Amniotic epithelial cell (primary cell): Measurements from ENCODE around the gene PAMR1.
"Not testable (repeated sequence)": the region's sequence is repeated elsewhere in the genome, so short reads cannot be mapped to it uniquely, and the experiment has no call there.

Experiments
- DNase-seq: peaks from one replicate; pipeline ENCODE4 v3.0.0-alpha.2; 2010; ENCODE audit warnings: low read depth

PAMR1 gene, protein sequence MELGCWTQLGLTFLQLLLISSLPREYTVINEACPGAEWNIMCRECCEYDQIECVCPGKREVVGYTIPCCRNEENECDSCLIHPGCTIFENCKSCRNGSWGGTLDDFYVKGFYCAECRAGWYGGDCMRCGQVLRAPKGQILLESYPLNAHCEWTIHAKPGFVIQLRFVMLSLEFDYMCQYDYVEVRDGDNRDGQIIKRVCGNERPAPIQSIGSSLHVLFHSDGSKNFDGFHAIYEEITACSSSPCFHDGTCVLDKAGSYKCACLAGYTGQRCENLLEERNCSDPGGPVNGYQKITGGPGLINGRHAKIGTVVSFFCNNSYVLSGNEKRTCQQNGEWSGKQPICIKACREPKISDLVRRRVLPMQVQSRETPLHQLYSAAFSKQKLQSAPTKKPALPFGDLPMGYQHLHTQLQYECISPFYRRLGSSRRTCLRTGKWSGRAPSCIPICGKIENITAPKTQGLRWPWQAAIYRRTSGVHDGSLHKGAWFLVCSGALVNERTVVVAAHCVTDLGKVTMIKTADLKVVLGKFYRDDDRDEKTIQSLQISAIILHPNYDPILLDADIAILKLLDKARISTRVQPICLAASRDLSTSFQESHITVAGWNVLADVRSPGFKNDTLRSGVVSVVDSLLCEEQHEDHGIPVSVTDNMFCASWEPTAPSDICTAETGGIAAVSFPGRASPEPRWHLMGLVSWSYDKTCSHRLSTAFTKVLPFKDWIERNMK

DNA sequence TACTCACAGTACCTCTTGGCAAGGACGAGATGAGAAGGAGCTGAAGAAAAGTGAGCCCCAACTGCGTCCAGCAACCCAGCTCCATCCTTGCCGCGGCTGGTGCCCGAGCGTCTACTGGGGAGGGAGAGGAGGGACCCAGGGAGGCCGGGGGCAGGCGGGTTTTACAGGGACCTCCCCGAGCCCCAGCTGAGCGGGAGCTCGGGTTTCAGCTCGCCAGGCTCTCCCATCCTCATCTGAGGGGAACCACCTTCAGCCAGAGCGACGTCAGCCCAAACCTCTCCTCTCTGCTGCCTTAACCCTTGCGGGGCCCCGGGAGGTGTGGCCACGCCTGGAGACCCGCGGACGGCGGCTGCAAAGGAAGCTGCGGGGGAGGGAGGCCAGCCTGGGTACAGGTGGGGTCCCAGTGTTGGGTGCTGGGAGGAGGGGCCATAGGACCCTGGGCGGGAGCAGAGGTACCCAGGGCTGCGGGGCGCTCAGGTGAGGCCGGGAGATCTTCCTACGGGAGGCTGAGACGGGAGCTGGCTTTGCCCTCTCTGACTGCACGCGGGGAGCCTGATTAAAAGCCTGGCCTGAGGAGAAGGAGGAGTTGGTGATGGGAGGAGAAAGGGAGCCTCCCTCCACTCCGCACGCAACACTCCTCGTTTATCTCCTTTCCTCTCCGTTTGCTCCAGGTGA lies at the start of gene PAMR1:
Gene PAMR1 (minus strand): TSS at position 116 of the 675 bp plus-strand sequence. CDS start 31 bp downstream, at position 85.
- peak; percentile 65 for DNase-seq

DNA sequence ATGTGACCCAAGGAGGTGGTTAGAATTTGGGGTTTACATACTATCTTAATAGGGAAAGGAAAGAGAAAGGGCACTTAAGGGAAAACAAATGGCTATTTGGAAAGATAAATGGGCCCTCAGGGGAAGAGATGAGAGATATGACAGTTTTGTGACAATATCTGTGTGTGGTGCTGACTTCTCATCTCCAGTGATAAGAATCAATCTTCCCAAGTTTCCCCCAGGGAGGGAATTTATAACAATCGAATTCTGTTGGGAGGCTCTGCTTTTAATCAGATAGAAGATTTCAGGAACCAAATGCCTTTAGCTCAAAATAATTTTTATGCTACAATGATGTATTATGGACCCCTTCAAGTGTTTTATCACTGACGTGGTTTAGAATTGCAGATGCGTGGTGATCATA lies 46.3 kb upstream of the PAMR1 start:
- no peak for DNase-seq

DNA sequence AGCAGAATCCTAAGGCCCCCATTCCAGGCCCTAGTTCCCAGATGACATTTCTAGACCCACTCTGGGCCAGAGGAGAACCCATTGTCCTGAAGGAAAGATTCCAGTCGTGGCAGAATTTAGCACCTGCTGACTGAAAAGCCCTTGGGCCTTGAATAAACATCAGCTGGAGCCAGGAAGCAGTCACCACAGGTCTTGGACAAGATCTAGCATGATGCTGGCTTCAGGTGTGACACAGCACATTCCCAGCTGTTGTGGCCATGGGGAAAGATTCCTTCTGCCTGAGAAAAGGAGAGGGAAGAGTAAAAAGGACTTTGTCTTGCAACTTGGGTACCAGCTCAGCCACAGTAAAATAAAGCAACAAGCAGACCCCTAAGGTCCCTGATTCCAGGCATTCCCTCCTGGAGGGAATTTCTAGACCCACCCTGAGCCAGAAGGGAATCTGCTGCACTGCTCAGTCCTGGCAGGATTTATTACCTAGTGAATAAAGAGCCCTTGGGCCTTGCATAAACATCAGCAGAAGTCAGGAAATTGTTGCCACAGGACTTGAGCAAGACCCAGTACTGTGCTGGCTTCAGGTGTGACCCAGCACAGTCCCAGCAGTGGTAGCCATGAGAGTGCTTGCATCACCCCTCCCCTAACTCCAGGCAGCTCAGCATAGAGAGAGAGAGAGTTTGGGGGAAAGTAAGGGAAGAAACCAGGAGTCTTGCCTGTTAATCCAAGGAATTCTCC lies 42.5 kb upstream of the PAMR1 start:
- DNase-seq, result no peak

DNA sequence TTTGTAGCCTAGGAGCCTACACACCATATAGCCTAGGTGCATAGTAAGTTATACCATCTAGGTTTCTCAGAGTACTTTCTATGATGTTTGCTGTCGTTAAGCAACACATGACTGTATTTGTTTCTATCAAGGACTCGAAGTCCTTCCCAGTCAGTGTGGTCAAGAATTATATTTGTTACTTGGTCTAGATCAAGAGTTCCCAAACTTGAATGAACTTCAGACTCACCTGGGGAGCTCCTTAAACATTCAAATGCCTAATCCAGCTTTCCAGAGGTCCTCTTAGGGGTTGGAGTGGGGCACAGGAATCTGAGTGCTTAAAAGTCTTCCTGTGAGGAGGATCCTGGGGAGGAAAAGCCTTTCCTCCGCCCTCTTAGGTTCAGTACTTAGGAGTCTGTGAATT lies 41.5 kb upstream of the PAMR1 start:
- no peak for DNase-seq

DNA sequence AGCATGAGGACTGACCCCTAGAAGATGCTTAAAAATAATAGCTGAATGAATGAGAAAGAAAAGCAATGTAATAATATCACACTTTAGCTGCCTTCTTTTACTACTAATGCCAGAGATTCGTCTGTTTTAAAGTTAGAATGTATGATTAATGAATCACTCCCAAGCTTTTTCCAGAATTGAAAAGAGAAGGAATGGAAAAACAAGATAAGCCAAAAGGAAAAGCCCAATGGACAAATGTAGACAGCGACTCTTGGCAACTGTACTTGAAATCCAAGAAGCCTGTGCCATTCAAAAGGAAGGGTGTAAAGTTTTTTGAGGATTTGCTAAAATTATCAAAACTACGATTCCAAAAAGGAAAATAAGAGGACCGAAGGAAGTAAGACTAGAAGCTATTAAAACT lies 40.8 kb upstream of the PAMR1 start:
- no peak for DNase-seq

DNA sequence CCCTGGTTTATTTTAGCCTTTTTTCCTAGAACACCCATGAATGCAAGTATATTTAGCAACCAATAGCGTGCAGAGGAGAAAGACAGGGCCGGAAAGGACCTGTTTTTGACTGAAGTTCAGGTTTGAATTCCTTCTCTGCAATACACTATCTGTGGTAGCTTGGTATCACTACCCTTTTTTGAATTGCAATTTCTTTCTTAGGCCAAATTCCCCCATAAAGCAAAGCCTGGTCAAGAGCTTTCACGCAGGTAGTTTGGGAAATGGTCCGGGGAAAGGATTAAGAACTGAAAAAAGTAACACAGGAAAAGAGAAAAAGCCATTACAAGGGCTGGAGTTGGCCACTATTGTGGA lies 38.8 kb upstream of the PAMR1 start:
- no peak for DNase-seq

DNA sequence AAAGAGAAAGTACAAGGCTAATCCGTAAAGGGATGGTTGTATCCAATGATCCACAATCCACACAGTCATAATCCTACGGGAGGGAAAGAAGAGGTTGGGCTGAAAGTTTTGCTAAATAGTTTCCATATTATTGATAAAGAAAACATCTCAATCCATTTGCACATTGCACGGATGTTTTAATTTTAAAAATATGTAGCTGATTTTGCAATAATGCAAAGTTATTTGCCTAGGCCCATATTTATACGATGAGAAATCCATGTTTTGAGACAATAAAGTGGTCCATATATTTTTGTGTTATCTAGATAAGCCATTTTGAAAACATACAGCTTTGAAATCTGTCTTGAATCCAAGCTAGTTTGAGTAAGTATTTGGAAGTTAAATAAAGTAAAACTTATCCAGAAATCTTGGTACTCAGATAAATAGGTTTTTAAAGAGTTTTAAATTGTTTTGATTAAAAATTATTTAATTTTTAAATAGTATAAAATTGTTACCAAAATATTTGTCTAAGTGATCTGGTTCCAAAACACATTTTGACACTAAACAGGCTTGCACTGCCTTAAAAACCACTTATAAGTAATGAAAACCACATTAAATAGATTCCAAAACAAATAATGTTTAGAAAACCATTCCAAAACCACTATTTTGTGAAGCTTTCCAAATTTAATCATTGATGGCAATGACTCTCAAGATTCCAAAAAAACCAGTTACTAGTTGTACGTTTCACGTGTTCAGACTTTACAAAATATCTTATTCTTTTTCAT lies 38.2 kb upstream of the PAMR1 start:
- DNase-seq, result no peak

DNA sequence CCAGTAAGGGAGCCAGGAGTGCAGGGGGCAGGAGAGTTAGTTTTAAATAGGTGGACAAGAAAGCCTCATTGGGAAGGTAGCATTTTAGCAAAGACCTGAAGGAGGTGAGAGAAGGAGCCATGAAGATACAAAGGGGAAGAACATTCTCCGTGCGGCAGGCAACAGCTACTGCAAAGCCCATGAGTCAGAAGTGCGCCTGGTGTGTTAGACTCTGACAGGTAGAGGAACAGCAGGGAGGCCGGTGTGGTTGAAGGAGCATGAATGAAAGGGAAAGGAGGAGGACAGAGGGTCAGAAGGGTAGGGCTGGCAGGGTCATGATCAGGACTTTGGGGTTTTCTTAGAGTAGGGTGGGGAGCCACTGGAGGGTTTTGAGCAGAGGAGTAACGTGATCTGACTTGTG lies 34.5 kb upstream of the PAMR1 start:
- DNase-seq, result peak; percentile 39

DNA sequence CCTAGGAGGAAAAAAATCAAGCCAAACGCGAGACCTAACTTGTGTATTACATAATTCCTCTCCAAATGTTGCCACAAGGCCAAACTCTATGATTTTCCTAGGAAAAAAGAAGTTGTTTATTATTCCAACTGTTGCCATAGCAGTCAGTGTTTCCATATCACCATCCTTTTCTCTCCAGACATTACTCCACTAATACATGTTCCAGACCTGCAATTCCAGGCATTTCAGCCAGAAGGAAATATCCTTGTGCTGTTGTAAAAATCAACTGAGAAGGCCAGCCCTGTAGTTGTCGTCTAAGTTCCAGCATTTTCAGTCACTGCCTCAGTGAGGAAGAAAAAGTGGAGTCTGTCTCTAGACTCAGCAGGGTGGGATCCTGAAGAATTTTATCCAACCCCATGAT lies 33.1 kb upstream of the PAMR1 start:
- DNase-seq, result peak; percentile 36

DNA sequence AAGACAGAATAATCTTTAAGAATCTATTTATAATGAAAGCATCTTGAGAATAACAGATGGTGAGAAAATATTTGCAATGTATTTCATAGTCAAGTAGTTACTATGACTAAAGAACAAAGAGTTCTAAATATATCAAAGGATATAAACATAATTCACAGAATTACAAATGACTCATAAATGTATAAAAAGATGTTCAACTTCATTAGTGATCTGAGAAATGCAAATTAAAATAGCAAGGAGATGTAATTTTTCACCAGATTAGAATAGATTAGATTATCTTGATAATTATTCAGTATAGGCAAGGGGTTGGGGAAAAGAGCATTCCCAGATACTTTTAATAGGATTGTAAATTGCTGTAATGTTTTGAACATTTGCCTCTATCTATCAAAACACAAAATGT lies 30.1 kb upstream of the PAMR1 start:
- no peak for DNase-seq

DNA sequence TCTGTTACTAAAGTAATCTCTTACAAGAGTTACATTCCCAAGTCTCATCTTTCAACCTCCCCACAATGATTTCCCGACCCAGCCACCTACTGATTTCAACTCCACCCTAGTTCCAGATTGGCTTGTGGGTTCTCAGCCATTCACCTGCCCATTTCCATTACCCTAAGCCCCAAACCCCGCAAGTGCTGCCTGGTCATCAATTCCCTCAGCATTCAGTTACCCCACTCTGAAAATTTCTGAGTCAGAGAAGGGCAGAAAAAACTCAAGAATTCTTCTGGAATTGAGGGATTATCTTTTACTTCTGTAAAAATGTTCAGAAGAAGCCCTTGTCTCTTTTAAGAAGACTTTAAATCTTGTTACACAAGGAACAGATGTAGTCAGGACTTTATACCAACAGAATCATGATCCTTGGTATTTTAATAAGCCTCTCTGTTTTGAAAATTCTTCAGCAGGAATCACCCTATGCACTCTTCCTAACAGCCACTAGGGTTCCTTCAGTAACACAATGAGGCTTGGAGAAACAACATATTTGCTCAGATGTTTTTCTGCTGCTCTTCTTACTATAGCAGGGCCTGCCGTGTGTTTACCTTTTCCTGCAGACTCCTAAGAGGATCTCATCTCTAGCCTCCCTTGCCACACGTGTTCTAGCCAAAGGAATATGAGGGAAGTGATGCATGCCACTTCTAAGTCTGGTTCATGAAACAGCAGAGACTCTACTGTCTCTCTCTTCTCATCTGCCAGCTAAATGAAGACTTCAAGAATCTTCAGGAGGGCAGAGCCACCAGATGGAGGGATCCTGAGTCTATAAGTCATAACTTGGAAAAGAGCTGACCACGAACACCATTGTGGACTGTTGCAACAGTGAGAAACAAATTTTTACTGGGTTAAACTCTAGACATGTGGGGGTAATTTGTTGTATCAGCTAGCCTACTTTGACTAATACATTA lies 29.3 kb upstream of the PAMR1 start:
- DNase-seq, result peak; percentile 62

DNA sequence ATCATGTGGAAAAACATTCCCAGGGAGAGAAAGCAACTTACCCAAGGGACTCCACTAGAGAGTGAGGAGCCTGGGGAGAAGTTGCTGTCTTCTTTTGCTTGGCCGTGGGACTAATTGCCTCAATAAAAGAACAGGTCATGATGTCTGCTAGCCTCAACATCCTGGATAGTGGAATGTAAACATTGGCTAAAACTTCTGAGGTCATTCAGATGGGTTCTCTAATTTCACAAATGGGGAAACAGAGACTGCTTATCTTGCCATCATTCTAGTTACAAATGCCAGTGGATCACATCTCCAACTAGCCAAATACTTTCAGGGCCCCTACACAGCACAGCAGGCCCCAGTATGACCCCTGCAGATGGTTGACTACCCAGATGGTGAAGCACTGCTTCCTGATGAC lies 28.4 kb upstream of the PAMR1 start:
- peak; percentile 93 for DNase-seq

DNA sequence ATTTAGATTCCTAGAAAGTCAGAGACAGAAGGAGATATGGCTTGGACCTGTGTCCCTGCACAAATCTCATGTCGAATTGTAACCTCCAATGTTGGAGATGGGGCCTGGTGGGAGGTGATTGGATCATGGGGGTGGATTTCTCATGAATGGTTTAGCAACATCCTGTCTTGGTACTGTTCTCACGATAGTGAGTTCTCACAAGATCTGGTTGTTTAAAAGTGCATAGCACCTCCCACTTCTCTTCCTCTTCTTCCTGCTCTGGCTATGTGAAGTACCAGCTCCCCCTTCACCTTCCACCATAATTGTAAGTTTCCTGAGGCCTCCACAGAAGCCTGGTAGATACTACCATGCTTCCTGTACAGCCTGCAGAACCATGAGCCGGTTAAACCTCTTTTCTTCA lies 27.6 kb upstream of the PAMR1 start:
- no peak for DNase-seq

DNA sequence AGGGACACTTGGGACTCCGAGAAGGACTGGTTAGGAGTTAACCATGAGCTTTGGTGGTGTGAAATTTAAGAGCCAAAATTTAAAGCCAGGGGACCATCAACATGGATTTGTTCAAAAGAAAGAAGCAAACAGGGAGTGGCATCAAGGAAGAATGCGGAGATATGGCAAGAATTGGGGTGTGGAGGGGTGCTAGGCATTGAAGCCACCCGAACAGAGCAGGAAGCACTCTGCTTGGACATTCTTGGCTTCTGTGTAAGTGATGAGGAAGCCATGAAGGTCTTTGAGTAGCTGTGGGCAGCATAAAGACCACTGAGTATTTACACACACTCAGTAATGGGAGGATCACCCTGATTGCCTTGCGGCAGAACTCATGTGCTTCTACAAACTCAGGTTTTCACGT lies 27.2 kb upstream of the PAMR1 start:
- DNase-seq, result no peak

DNA sequence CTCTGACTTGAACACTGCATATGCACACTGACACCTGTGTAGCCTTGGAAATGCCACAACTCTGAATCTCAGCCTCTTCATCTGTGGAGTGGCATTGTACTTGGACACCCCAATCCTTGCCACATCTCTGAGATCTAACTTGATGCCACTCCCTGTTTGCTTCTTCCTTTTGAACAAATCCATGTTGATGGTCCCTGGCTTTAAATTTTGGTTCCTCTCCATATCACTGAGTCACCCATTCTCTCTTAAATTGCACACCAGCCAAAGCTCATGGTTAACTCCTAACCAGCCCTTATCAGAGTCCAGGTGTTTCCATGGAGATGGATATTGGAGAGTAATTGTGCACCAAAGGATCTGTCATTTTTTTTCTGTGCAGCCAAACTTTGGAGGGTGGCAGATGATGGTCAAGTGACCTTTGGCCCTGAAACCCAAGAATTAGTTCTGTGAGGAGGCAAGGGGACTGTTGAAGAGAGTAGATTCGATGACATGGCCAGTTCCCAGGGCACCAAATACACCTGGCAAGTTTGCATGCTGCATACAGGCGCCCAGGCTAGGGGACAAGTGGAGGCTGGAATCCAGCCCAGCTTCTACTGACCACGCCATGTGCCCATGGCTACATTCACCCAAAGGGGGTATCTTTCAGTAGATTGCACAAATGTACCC lies 25.1 kb upstream of the PAMR1 start:
- DNase-seq, result no peak

DNA sequence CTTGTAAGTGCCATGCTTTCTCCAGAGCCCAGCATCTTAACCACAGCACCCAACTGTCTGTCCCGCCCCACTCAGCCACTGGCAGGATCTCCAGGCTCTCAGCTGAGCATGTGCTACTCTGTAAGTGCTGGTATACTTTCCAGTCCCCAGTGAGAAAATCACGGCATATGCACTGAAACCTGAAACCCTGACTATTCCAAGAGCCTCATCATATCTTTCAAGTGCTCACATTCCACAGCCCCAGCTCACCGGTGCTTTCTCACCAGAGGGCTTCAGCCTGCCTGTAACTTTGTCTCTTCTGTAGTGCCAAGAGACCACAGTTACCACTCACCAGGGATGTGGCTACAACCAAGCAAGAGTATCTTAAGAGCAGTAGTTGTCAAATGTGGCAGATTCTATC lies 24.4 kb upstream of the PAMR1 start:
- peak; percentile 96 for DNase-seq

DNA sequence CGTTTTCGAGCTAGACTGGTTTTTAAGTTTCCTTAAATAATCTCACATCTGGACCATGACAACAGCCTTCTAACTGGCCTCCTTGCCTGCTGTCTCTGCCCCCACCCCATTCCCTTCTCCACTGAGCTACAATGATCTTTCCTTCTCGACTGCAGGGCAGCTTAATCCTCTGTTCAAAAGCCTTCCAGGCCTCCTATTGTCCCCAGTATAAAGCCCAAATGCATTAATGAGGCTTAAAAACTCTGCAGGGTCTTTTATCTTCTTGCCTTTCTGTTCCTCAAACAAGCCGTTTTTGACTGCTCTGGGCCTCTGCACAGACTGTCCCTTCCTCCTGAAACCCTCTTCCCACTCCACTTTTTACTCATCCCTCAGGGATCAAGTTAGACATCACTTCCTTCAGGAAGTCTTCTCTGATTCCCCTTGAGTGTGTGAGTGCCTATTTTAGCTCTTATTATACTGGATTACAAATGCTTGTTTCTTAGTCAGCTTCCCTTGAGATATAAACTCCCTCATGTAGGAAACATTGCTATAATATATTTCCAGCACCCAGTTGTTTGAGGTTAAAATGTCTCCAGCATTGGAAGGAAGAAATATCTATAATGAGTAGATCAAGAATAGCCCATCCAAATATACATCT lies 23.6 kb upstream of the PAMR1 start:
- no peak for DNase-seq

DNA sequence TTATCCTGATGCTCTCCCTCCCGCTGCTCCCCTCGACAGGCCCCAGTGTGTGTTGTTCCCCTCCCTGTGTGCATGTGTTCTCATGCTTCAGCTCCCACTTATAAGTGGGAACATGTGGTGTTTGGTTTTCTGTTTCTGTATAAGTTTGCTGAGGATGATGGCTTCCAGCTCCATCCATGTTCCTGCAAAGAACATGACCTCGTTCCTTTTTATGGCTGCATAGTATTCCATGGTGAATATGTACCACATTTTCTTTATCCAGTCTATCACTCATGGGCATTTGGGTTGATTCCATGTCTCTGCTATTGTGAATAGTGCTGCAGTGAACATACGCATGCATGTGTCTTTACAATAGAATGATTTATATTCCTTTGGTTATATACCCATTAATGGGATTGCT lies 22.6 kb upstream of the PAMR1 start:
- not testable (repeated sequence) for DNase-seq

DNA sequence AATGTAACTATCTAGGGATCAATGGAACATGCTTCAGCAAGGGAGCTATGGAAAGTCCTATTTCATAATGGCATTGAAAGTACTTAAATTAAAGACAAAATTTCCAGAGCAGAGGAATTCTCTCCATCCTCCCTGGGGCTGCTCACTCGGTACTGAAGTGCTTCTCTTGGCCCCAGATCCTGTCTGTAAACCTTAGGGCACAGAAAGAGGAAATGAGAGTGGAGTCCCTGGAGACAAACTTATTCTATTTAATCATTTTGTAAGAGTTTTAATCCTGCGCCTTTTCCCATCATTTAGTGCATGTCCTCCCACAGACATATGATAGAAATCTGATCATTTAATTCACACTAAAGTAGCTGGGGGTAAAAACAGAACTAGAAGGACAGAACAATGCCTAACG lies 20.9 kb upstream of the PAMR1 start:
- DNase-seq, result no peak
